Fibroblast of lung (primary cell): ENCODE data around the gene RBM20. TPM values are rescaled to one million over a fixed set of nuclear protein-coding genes. Genes with fewer than 3 reads are reported as not detected.

Experiments
- DNase-seq, 2 donors: peaks; one replicate each; pipeline versions ENCODE4 v3.0.0 to v3.0.0-alpha.2; 2010; ENCODE audit warnings: low read depth in 2 of 2
- H2AFZ ChIP-seq: 2 replicates; pipeline ENCODE4 v1.5.1; 2012; ENCODE audit warnings: low read length, control low read depth, inconsistent platforms
- H3K27ac ChIP-seq: 2 replicates; pipeline ENCODE4 v1.5.1; 2011; ENCODE audit warnings: low read length, control low read depth; ENCODE audit not compliant: insufficient read depth
- H3K27me3 ChIP-seq: 2 replicates; pipeline ENCODE4 v1.5.1; 2011; ENCODE audit warnings: mild to moderate bottlenecking, low read length; ENCODE audit not compliant: control insufficient read depth, insufficient read depth
- H3K36me3 ChIP-seq: 2 replicates; pipeline ENCODE4 v1.5.1; 2011; ENCODE audit warnings: low read length; ENCODE audit not compliant: control insufficient read depth, insufficient read depth
- H3K4me1 ChIP-seq: 2 replicates; pipeline ENCODE4 v1.5.1; 2011; ENCODE audit warnings: low read length; ENCODE audit not compliant: control insufficient read depth, insufficient read depth; ENCODE audit errors: extremely low read depth
- H3K4me2 ChIP-seq: 2 replicates; pipeline ENCODE4 v1.5.1; 2011; ENCODE audit warnings: low read length, control low read depth; ENCODE audit not compliant: insufficient read depth; ENCODE audit errors: extremely low read depth
- H3K4me3 ChIP-seq, 4 experiments: fragments of 200-600 bp in 1 of 4; sonication (generic) in 1 of 4; replicated peaks in 1 of 4; 2 replicates each; pipeline ENCODE4 v1.5.1; 2011 to 2016; ENCODE audit warnings: low read length in 4 of 4, low read depth in 3 of 4, mild to moderate bottlenecking in 3 of 4, control low read depth in 2 of 4, inconsistent platforms in 1 of 4, mixed read lengths in 1 of 4; ENCODE audit not compliant: insufficient read depth in 1 of 4; ENCODE audit errors: control extremely low read depth in 1 of 4
- H3K79me2 ChIP-seq: 2 replicates; pipeline ENCODE4 v1.5.1; 2012; ENCODE audit warnings: mild to moderate bottlenecking, low read length, inconsistent platforms; ENCODE audit not compliant: control insufficient read depth, insufficient read depth
- H3K9ac ChIP-seq: 2 replicates; pipeline ENCODE4 v1.5.1; 2011; ENCODE audit warnings: mild to moderate bottlenecking, low read length, control low read depth; ENCODE audit not compliant: insufficient read depth
- H3K9me3 ChIP-seq: 2 replicates; pipeline ENCODE4 v1.5.1; 2012; ENCODE audit warnings: low read depth, low read length; ENCODE audit not compliant: control insufficient read depth, insufficient read depth
- H4K20me1 ChIP-seq: 2 replicates; pipeline ENCODE4 v1.5.1; 2011; ENCODE audit warnings: low read length; ENCODE audit not compliant: control insufficient read depth, insufficient read depth; ENCODE audit errors: extremely low read depth
- CTCF ChIP-seq, 2 donors: IDR thresholded peaks in 1 of 2; conservative IDR thresholded peaks in 1 of 2; 1 replicate in 1 of 2; 2 replicates in 1 of 2; pipeline ENCODE4 v1.5.1; 2011 to 2012; ENCODE audit warnings: low read length in 2 of 2, control low read depth in 1 of 2, inconsistent platforms in 1 of 2, low read depth in 1 of 2, mild to moderate bottlenecking in 1 of 2
- EZH2 ChIP-seq: IDR thresholded peaks from 2 replicates; pipeline ENCODE4 v1.5.1; 2012; ENCODE audit warnings: low read length, control low read depth, mild to moderate bottlenecking; ENCODE audit errors: missing control alignments
- polyA plus RNA-seq, 2 donors: library from polyadenylated mRNA; depleted of rRNA in 1 of 2; stranded (reverse) in 1 of 2; unstranded in 1 of 2; fragments of >200 nt; gene quantifications; 2 replicates each; pipeline ENCODE4 v1.2.1, GENCODE V29; 2011 to 2012; ENCODE audit warnings: missing spikeins in 1 of 2
- total RNA-seq: library from RNA; depleted of rRNA; stranded (reverse); fragments of >200 nt; gene quantifications from 2 replicates; pipeline ENCODE4 v1.2.1, GENCODE V29; 2014

RBM20 gene
- total and polyA plus RNA-seq, 2 donors (not counting 1 experiment from before 2014, with no cell fraction given), result under 0.01 to 0.05 TPM

GRCh38 chr10:110881905-110882304 is 237.8 kb downstream of the RBM20 start:
- no peak overlapping the region for H3K4me3 ChIP-seq
- H3K4me2 ChIP-seq, result no peak overlapping the region

DNA sequence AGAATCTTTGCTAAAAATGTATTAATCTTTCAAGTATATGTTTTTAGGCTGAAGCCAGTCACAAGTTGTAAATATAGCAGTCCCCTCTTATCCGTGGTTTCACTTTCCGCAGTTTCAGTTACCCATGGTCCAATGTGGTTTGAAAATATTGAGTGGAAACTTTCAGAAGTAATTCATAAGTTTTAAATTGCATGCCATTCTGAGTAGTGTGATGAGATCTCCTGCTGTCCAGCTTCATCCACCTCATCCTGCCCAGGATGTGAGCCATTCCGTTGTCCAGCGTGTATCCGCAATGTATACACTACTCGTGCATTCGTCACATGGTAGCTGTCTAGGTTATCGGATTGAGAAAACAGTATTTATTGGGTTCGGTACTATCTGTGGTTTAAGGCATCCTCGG is 239.8 kb downstream of the RBM20 start:
- no peak overlapping the region for H3K9ac ChIP-seq
- no peaks in the 10 kb centered on the region for H3K36me3 ChIP-seq
- peaks cover 2% of the 10 kb centered on the region for H3K4me1 ChIP-seq
- no peak overlapping the region for H3K27ac ChIP-seq
- H3K4me3 ChIP-seq, result peak overlapping the region in 2 of 4 experiments; percentile 7 to 40
- H3K9me3 ChIP-seq, result no peaks in the 10 kb centered on the region
- no peaks in the 10 kb centered on the region for H3K27me3 ChIP-seq
- H3K4me2 ChIP-seq, result peak overlapping the region; percentile 51
- no peaks in the 10 kb centered on the region for H4K20me1 ChIP-seq
- DNase-seq, result no peak
- no peak for TF ChIP-seq EZH2
- TF ChIP-seq CTCF (conservative IDR thresholded peaks at IDR 0.05 in 1 of 2, IDR thresholded peaks at IDR 0.05 in 1 of 2; ENCODE audit: low read depth in 1 of 2, low read length in 2 of 2), result no peak
- H2AFZ ChIP-seq, result no peak overlapping the region
- H3K79me2 ChIP-seq, result no peaks in the 10 kb centered on the region

More at GRCh38 chr10:110881905-110882304, 237.8 kb downstream of the RBM20 start:
- Histone ChIP-seq H4K20me1 (no peaks in the 10 kb centered on the region), H3K27me3 (no peaks in the 10 kb centered on the region), H3K79me2 (no peaks in the 10 kb centered on the region), H3K4me1 (peaks cover 2% of the 10 kb centered on the region), H3K36me3 (no peaks in the 10 kb centered on the region), H3K9me3 (no peaks in the 10 kb centered on the region), H2AFZ (no peak overlapping the region), H3K9ac (no peak overlapping the region), H3K27ac (no peak overlapping the region)
- no peak for TF ChIP-seq CTCF (conservative IDR thresholded peaks at IDR 0.05 in 1 of 2, IDR thresholded peaks at IDR 0.05 in 1 of 2; ENCODE audit: low read depth in 1 of 2, low read length in 2 of 2)
- TF ChIP-seq EZH2, result no peak
- no peak for DNase-seq

GRCh38 chr10:110885932-110886674 is 242.0 kb downstream of the RBM20 start:
- Histone ChIP-seq H3K27ac (no peak overlapping the region), H3K27me3 (no peaks in the 10 kb centered on the region), H3K9ac (no peak overlapping the region), H2AFZ (no peak overlapping the region), H3K36me3 (no peaks in the 10 kb centered on the region), H4K20me1 (no peaks in the 10 kb centered on the region), H3K79me2 (no peaks in the 10 kb centered on the region), H3K4me1 (peaks cover 2% of the 10 kb centered on the region), H3K4me2 (no peak overlapping the region), H3K9me3 (no peaks in the 10 kb centered on the region), H3K4me3 (no peak overlapping the region)
- no peak for TF ChIP-seq EZH2
- no peak for TF ChIP-seq CTCF (conservative IDR thresholded peaks at IDR 0.05 in 1 of 2, IDR thresholded peaks at IDR 0.05 in 1 of 2; ENCODE audit: low read depth in 1 of 2, low read length in 2 of 2)
- DNase-seq, result no peak
